GM19372 (cell line): ENCODE results near the gene GRAP2.

ENCODE experiments used
- ATAC-seq: cut with Tn5 transposase; IDR thresholded peaks from one replicate; pipeline ENCODE4 v1.9.1; 2021; ENCODE audit warnings: mild to moderate bottlenecking, low read depth, moderate library complexity; ENCODE audit not compliant: unreplicated experiment

Gene GRAP2

GRCh38 chr22:39959640-39960447, 59.0 kb downstream of the GRAP2 start, which contains the start of gene TMA7B:
TSS of gene TMA7B (plus strand) at chr22:39960397. CDS start at chr22:39964375, 3,978 bp downstream.
- no peak for ATAC-seq

- peak; percentile 56 for ATAC-seq
Measured at GRCh38 chr22:39960791-39961746, 60.2 kb downstream of the GRAP2 start.

GRCh38 chr22:39962071-39962470, 61.2 kb downstream of the GRAP2 start:
- ATAC-seq: no peak

GRCh38 chr22:39965748-39966147, 64.9 kb downstream of the GRAP2 start:
- ATAC-seq: no peak

GRCh38 chr22:39966470-39966869, 65.6 kb downstream of the GRAP2 start:
- ATAC-seq: no peak

- ATAC-seq: no peak
Measured at GRCh38 chr22:39967103-39967829, 66.4 kb downstream of the GRAP2 start.

- no peak for ATAC-seq
Measured at GRCh38 chr22:39967996-39968972, 67.4 kb downstream of the GRAP2 start.

GRCh38 chr22:39970742-39971141, 69.9 kb downstream of the GRAP2 start:
- no peak for ATAC-seq

- no peak for ATAC-seq
Measured at GRCh38 chr22:39972641-39973040, 71.8 kb downstream of the GRAP2 start.

GRCh38 chr22:39973656-39974055, 72.8 kb downstream of the GRAP2 start:
- ATAC-seq: no peak

GRCh38 chr22:39974065-39974464, 73.2 kb downstream of the GRAP2 start:
- ATAC-seq: no peak

GRCh38 chr22:39979048-39979447, 78.2 kb downstream of the GRAP2 start:
- no peak for ATAC-seq

GRCh38 chr22:39979458-39979857, 78.6 kb downstream of the GRAP2 start:
- ATAC-seq: no peak

- ATAC-seq: no peak
Measured at GRCh38 chr22:39980596-39980995, 79.7 kb downstream of the GRAP2 start.

- no peak for ATAC-seq
Measured at GRCh38 chr22:39983346-39983745, 82.5 kb downstream of the GRAP2 start.

- ATAC-seq: no peak
Measured at GRCh38 chr22:39984006-39984405, 83.1 kb downstream of the GRAP2 start.

- ATAC-seq: no peak
Measured at GRCh38 chr22:39984746-39985145, 83.9 kb downstream of the GRAP2 start.

GRCh38 chr22:39985383-39986035, 84.6 kb downstream of the GRAP2 start:
- ATAC-seq: no peak
